Ramos (cell line): Measurements from ENCODE around the gene TLE7.

Experiments used
- in situ Hi-C: fragments of 300-500 bp; cut with MboI; formaldehyde crosslinking; loops from one replicate; pipeline ENCODE4 v1.14.3; 2022; ENCODE audit warnings: low sequenced_read_pairs; ENCODE audit not compliant: unreplicated experiment

The TLE7 gene

GRCh38 chr16:71453036-71453435, 11.2 kb upstream of the TLE7 start:
- in situ Hi-C loops = no loop called here

GRCh38 chr16:71449020-71449419, 7.2 kb upstream of the TLE7 start:
- in situ Hi-C loops = no loop called here

- in situ Hi-C loops = no loop called here
Observed at GRCh38 chr16:71448274-71448866, 6.5 kb upstream of the TLE7 start.

GRCh38 chr16:71443714-71444113, 1.9 kb upstream of the TLE7 start:
- in situ Hi-C loops = no loop called here

- in situ Hi-C loops = no loop called here
Observed at GRCh38 chr16:71441348-71442050, 355 bp downstream of the TLE7 start.

- in situ Hi-C loops = no loop called here
Observed at GRCh38 chr16:71440669-71441347, 1.0 kb downstream of the TLE7 start.

- in situ Hi-C loops = no loop called here
Observed at GRCh38 chr16:71439523-71439922, 2.3 kb downstream of the TLE7 start.

- in situ Hi-C loops = no loop called here
Observed at GRCh38 chr16:71436473-71436872, 5.4 kb downstream of the TLE7 start.

- in situ Hi-C loops = no loop called here
Observed at GRCh38 chr16:71432906-71433305, 8.9 kb downstream of the TLE7 start.

GRCh38 chr16:71431991-71432390, 9.9 kb downstream of the TLE7 start:
- in situ Hi-C loops = no loop called here

- in situ Hi-C loops = no loop called here
Observed at GRCh38 chr16:71431176-71431575, 10.7 kb downstream of the TLE7 start.

- in situ Hi-C loops = no loop called here
Observed at GRCh38 chr16:71430744-71431143, 11.1 kb downstream of the TLE7 start.

GRCh38 chr16:71429581-71429980, 12.3 kb downstream of the TLE7 start:
- in situ Hi-C loops = no loop called here

GRCh38 chr16:71428883-71429282, 13.0 kb downstream of the TLE7 start:
- in situ Hi-C loops = no loop called here

GRCh38 chr16:71428385-71428784, 13.5 kb downstream of the TLE7 start:
- in situ Hi-C loops = no loop called here

- in situ Hi-C loops = no loop called here
Observed at GRCh38 chr16:71426880-71427615, 14.8 kb downstream of the TLE7 start.

GRCh38 chr16:71426069-71426879, 15.6 kb downstream of the TLE7 start:
- in situ Hi-C loops = no loop called here

GRCh38 chr16:71425746-71426068, 16.1 kb downstream of the TLE7 start:
- in situ Hi-C loops = no loop called here

- in situ Hi-C loops = no loop called here
Observed at GRCh38 chr16:71424626-71425025, 17.2 kb downstream of the TLE7 start.

GRCh38 chr16:71423865-71424264, 18.0 kb downstream of the TLE7 start:
- in situ Hi-C loops = no loop called here
